SK-N-SH treated with all-trans-retinoic acid at 6 μM for 48 hours (cell line): Measurements from ENCODE around the gene SMTNL2.

Experiments
- ATAC-seq: fragments of 200-7000 bp; cut with Tn5 transposase; 3 replicates; pipeline ENCODE4 v1.9.1; 2020; ENCODE audit warnings: mild to moderate bottlenecking, moderate library complexity
- ARNTL ChIP-seq: fragments of 450-650 bp; formaldehyde crosslinking; IDR thresholded peaks from 2 replicates; pipeline ENCODE4 v1.5.0; 2020; ENCODE audit warnings: low read depth, mild to moderate bottlenecking, moderate library complexity, borderline replicate concordance
- BACH2 ChIP-seq: fragments of 250-450 bp; sonication (Bioruptor Pico); IDR thresholded peaks from 2 replicates; pipeline ENCODE4 v1.9.0; 2021; ENCODE audit warnings: mild to moderate bottlenecking, borderline replicate concordance
- CSDC2 ChIP-seq: fragments of 250-450 bp; sonication (Bioruptor Pico); IDR thresholded peaks from 2 replicates; pipeline ENCODE4 v1.5.0; 2020; ENCODE audit warnings: mild to moderate bottlenecking, moderate library complexity
- ESRRG ChIP-seq: fragments of 250-450 bp; sonication (Bioruptor Pico); IDR thresholded peaks from 2 replicates; pipeline ENCODE4 v1.6.1; 2021; ENCODE audit warnings: mild to moderate bottlenecking
- GLIS3 ChIP-seq: fragments of 250-450 bp; sonication (Bioruptor Pico); IDR thresholded peaks from 2 replicates; pipeline ENCODE4 v1.5.0; 2020; ENCODE audit warnings: mild to moderate bottlenecking, moderate library complexity
- ISL1 ChIP-seq: fragments of 250-450 bp; sonication (Bioruptor Pico); IDR thresholded peaks from 2 replicates; pipeline ENCODE4 v2.1.2; 2022; ENCODE audit warnings: mild to moderate bottlenecking, moderate library complexity
- OSR1 ChIP-seq: fragments of 250-450 bp; sonication (Bioruptor Pico); IDR thresholded peaks from 2 replicates; pipeline ENCODE4 v1.8.0; 2022; ENCODE audit warnings: moderate library complexity, mild to moderate bottlenecking, inconsistent platforms
- PPARA ChIP-seq: fragments of 250-450 bp; sonication (Bioruptor Pico); IDR thresholded peaks from 2 replicates; pipeline ENCODE4 v1.5.0; 2020; ENCODE audit warnings: mild to moderate bottlenecking, borderline replicate concordance
- TCF4 ChIP-seq: fragments of 250-450 bp; sonication (Bioruptor Pico); IDR thresholded peaks from 2 replicates; pipeline ENCODE4 v1.8.0; 2021; ENCODE audit warnings: mild to moderate bottlenecking, moderate library complexity, borderline replicate concordance
- TOX ChIP-seq: fragments of 250-450 bp; sonication (Bioruptor Pico); IDR thresholded peaks from 2 replicates; pipeline ENCODE4 v1.8.0; 2021; ENCODE audit warnings: mild to moderate bottlenecking, moderate library complexity, borderline replicate concordance
- ZC3H10 ChIP-seq: fragments of 250-450 bp; sonication (Bioruptor Pico); IDR thresholded peaks from 2 replicates; pipeline ENCODE4 v1.5.1; 2021; ENCODE audit warnings: mild to moderate bottlenecking, moderate library complexity
- ZFP3 ChIP-seq: fragments of 250-450 bp; sonication (Bioruptor Pico); IDR thresholded peaks from 2 replicates; pipeline ENCODE4 v1.5.0; 2020; ENCODE audit warnings: mild to moderate bottlenecking, moderate library complexity
- ZFP30 ChIP-seq: fragments of 450-650 bp; formaldehyde crosslinking; IDR thresholded peaks from 2 replicates; pipeline ENCODE4 v1.5.0; 2022; ENCODE audit warnings: mild to moderate bottlenecking, moderate library complexity
- ZNF565 ChIP-seq: fragments of 450-650 bp; formaldehyde crosslinking; conservative IDR thresholded peaks from 2 replicates; pipeline ENCODE4 v1.5.0; 2020; ENCODE audit warnings: low read depth, mild to moderate bottlenecking, moderate library complexity
- ZNF70 ChIP-seq: fragments of 450-650 bp; formaldehyde crosslinking; IDR thresholded peaks from 2 replicates; pipeline ENCODE4 v1.5.0; 2020; ENCODE audit warnings: mild to moderate bottlenecking, moderate library complexity
- ZNF8 ChIP-seq: fragments of 450-650 bp; formaldehyde crosslinking; IDR thresholded peaks from 2 replicates; pipeline ENCODE4 v1.5.0; 2020; ENCODE audit warnings: mild to moderate bottlenecking, moderate library complexity
- TF ChIP-seq, protein P1 (sequence below): fragments of 250-450 bp; sonication (Bioruptor Pico); IDR thresholded peaks from 2 replicates; pipeline ENCODE4 v1.5.0; 2020; ENCODE audit warnings: mild to moderate bottlenecking, moderate library complexity
- TF ChIP-seq, protein P2 (sequence below): fragments of 250-450 bp; sonication (Bioruptor Pico); IDR thresholded peaks from 2 replicates; pipeline ENCODE4 v1.8.0; 2020; ENCODE audit warnings: mild to moderate bottlenecking, moderate library complexity, borderline replicate concordance
- TF ChIP-seq, protein P3 (sequence below): fragments of 250-450 bp; sonication (Bioruptor Pico); IDR thresholded peaks from 2 replicates; pipeline ENCODE4 v1.5.1; 2020; ENCODE audit warnings: low read depth, mild to moderate bottlenecking, moderate library complexity
- TF ChIP-seq, protein P4 (sequence below): fragments of 250-450 bp; sonication (Bioruptor Pico); IDR thresholded peaks from 2 replicates; pipeline ENCODE4 v1.8.0; 2021; ENCODE audit warnings: low read depth, mild to moderate bottlenecking, moderate library complexity, borderline replicate concordance

SMTNL2 gene

DNA sequence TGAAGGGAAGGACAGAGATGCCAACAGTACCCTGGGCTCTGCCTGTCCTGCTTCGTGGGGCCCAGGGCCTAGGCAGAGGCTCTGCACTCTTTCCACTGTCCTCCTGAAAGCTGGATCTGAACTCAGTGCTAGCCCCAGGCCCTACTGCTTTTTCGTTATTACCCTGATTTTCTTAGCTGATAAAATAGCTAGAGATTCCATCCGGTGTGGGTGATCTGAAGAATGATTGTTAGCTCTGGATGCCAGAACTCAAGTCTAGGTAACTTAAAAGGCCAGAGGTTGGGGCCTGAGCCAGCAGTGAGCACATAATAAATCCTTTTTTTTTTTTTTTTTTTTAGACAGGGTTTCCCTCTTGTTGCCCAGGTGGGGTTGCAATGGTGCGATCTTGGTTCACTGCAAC, 27.3 kb upstream of the SMTNL2 start:
- no peak for ATAC-seq
- TF ChIP-seq GLIS3 (CRISPR knock-in tag) = no peak
- no peak for TF ChIP-seq ZNF8 (CRISPR knock-in tag)
- TF ChIP-seq, all 23 proteins: peak for 0

DNA sequence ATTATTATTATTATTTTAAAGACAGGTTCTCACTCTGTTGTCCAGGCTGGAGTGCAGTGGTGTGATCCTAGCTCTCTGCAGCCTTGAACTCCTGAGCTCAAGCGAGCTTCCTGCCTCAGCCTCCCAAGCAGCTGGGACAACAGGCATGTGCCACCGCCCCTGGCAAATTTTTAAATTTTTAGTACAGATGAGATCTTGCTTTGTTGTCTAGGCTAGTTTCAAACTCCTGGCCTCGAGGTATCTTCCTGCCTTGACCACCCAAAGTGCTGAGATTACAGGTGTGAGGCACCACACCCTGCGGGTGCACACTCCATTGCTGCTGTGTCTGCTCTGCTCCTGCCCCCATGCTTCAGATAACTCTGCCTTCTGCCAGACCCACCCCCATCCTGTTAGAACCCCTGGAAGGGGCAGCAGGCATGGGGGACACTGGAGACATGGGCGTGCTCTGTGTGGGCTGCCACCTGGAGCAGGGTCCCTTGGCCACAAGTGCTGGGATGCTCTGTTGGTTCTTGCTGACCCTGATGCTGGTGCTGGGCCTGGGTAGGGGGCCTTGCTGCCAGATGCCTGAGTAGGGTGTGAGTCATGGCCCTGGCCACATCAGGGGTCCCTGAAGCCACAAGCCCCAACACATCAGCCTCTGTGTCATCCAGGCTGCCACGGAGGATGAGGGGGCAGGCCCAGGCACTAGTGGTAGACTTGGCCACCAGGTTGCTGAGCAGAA, 26.5 kb upstream of the SMTNL2 start:
- TF ChIP-seq OSR1 = no peak
- no peak for TF ChIP-seq ARNTL
- TF ChIP-seq BACH2 = no peak
- TF ChIP-seq, protein P1, sequence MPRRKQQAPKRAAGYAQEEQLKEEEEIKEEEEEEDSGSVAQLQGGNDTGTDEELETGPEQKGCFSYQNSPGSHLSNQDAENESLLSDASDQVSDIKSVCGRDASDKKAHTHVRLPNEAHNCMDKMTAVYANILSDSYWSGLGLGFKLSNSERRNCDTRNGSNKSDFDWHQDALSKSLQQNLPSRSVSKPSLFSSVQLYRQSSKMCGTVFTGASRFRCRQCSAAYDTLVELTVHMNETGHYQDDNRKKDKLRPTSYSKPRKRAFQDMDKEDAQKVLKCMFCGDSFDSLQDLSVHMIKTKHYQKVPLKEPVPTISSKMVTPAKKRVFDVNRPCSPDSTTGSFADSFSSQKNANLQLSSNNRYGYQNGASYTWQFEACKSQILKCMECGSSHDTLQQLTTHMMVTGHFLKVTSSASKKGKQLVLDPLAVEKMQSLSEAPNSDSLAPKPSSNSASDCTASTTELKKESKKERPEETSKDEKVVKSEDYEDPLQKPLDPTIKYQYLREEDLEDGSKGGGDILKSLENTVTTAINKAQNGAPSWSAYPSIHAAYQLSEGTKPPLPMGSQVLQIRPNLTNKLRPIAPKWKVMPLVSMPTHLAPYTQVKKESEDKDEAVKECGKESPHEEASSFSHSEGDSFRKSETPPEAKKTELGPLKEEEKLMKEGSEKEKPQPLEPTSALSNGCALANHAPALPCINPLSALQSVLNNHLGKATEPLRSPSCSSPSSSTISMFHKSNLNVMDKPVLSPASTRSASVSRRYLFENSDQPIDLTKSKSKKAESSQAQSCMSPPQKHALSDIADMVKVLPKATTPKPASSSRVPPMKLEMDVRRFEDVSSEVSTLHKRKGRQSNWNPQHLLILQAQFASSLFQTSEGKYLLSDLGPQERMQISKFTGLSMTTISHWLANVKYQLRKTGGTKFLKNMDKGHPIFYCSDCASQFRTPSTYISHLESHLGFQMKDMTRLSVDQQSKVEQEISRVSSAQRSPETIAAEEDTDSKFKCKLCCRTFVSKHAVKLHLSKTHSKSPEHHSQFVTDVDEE = no peak
- no peak for TF ChIP-seq TCF4 (CRISPR knock-in tag)
- TF ChIP-seq, protein P2, sequence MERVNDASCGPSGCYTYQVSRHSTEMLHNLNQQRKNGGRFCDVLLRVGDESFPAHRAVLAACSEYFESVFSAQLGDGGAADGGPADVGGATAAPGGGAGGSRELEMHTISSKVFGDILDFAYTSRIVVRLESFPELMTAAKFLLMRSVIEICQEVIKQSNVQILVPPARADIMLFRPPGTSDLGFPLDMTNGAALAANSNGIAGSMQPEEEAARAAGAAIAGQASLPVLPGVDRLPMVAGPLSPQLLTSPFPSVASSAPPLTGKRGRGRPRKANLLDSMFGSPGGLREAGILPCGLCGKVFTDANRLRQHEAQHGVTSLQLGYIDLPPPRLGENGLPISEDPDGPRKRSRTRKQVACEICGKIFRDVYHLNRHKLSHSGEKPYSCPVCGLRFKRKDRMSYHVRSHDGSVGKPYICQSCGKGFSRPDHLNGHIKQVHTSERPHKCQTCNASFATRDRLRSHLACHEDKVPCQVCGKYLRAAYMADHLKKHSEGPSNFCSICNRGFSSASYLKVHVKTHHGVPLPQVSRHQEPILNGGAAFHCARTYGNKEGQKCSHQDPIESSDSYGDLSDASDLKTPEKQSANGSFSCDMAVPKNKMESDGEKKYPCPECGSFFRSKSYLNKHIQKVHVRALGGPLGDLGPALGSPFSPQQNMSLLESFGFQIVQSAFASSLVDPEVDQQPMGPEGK (CRISPR knock-in tag) = no peak
- TF ChIP-seq PPARA (CRISPR knock-in tag) = no peak
- no peak for TF ChIP-seq ZC3H10
- TF ChIP-seq ZFP3 (CRISPR knock-in tag) = no peak
- no peak for ATAC-seq

DNA sequence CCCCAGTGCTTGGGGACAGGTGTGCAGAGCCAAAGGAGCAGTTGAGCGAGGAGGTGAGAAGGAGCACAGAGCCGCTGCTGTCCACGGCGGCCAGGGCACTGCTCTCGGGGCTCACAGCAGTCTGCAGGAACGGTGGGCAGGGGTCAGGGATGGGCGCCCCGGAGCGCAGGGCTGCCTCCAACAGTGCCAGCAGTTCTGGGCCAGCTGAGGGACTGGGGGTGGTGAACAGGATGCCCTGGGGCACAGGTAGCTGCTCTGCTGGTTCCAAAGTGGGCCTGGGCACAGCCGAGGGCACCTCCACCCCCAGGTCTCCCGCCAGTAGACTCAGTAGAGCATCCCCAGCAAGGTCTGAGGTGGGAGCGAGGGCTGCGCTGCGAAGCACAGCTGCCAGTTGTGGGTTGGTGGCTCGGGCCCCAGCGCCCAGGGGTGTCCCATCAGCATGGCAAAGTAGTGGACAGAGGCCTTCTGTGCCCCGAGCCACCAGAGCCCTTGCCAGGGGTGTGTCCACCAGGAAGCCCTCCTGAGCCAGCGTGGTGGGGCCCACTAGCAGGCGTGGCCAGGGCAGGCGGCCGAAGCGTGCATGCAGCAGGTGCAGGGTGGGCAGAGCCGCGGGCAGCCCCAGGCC, 25.9 kb upstream of the SMTNL2 start:
- TF ChIP-seq PPARA (CRISPR knock-in tag) = no peak
- no peak for TF ChIP-seq OSR1
- no peak for TF ChIP-seq TOX (CRISPR knock-in tag)
- TF ChIP-seq, all 23 proteins: peak for 0
- no peak for ATAC-seq

DNA sequence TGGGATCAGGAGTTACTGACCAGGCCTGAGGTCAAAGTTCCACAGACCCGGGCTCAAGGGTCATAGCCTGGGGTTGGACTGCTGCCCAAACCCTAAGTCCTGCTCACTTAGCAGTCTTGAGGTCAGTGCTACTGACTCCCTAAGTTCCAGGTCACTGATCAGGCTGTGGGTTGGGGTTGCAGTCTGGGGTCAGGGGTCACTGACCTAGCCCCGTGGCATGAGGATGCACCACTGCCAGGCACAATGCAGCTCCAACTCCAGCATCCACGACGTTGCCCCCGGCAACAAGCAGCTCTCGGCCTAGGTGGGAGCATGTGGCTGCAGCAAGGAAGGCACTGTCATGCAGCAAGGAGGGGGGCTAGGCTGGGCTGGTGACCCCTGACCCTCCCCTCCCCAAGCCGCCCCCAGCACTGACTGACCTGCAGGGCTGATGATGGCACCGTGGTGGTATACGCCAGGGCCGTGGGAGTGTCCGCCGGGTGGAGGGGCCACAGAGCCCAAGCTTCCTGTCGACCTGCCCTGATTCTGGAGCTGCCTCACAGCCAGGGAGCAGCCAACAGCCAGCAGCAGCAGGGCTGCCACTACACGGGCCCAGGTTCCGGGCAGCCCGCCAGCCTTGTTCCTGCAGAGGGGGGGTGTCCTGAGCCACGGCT, 25.1 kb upstream of the SMTNL2 start:
- TF ChIP-seq ZFP3 (CRISPR knock-in tag) (no peak), ZNF8 (CRISPR knock-in tag) (no peak), ZNF70 (no peak), ESRRG (CRISPR knock-in tag) (no peak), TCF4 (CRISPR knock-in tag) (no peak), ZNF565 (CRISPR knock-in tag) (no peak), ISL1 (CRISPR knock-in tag) (no peak), ZFP30 (CRISPR knock-in tag) (no peak), CSDC2 (CRISPR knock-in tag) (no peak), GLIS3 (CRISPR knock-in tag) (no peak), BACH2 (no peak), ARNTL (no peak)
- TF ChIP-seq, protein P3, sequence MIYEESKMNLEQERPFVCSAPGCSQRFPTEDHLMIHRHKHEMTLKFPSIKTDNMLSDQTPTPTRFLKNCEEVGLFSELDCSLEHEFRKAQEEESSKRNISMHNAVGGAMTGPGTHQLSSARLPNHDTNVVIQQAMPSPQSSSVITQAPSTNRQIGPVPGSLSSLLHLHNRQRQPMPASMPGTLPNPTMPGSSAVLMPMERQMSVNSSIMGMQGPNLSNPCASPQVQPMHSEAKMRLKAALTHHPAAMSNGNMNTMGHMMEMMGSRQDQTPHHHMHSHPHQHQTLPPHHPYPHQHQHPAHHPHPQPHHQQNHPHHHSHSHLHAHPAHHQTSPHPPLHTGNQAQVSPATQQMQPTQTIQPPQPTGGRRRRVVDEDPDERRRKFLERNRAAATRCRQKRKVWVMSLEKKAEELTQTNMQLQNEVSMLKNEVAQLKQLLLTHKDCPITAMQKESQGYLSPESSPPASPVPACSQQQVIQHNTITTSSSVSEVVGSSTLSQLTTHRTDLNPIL (CRISPR knock-in tag) = no peak
- TF ChIP-seq, protein P4, sequence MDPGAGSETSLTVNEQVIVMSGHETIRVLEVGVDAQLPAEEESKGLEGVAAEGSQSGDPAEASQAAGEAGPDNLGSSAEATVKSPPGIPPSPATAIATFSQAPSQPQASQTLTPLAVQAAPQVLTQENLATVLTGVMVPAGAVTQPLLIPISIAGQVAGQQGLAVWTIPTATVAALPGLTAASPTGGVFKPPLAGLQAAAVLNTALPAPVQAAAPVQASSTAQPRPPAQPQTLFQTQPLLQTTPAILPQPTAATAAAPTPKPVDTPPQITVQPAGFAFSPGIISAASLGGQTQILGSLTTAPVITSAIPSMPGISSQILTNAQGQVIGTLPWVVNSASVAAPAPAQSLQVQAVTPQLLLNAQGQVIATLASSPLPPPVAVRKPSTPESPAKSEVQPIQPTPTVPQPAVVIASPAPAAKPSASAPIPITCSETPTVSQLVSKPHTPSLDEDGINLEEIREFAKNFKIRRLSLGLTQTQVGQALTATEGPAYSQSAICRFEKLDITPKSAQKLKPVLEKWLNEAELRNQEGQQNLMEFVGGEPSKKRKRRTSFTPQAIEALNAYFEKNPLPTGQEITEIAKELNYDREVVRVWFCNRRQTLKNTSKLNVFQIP = no peak
- TF ChIP-seq, protein P1 = no peak
- TF ChIP-seq, protein P2 (CRISPR knock-in tag) = no peak

More for the DNA sequence above, 25.1 kb upstream of the SMTNL2 start:
- ATAC-seq = no peak
